ENCODE measurements around the gene PCK1. TPM values are rescaled to one million over a fixed set of nuclear protein-coding genes. Genes with fewer than 3 reads are reported as not detected.

Gene PCK1
- total and polyA plus RNA-seq, 2 of the 13 experiments (the other 11 are each of a cell fraction or from before 2014, with no cell fraction given) = 6.5 to 12.6 TPM

GRCh38 chr20:57562541-57563465, 1.9 kb downstream of the PCK1 start (continued):
- TF ChIP-seq ZNF275 (CRISPR knock-in tag; IDR thresholded peaks at IDR 0.05; ENCODE audit: borderline replicate concordance) = no peak
- TF ChIP-seq MYPOP (CRISPR knock-in tag; IDR thresholded peaks at IDR 0.05) = no peak
- TF ChIP-seq MTF2 (CRISPR knock-in tag; IDR thresholded peaks at IDR 0.05; ENCODE audit: borderline replicate concordance) = no peak
- no peak for TF ChIP-seq ZNF143 (CRISPR knock-in tag; IDR thresholded peaks at IDR 0.05)
- no peak for TF ChIP-seq ZNF230 (CRISPR knock-in tag; IDR thresholded peaks at IDR 0.05)
- no peak for TF ChIP-seq HMGA1 (CRISPR knock-in tag; conservative IDR thresholded peaks at IDR 0.05)
- TF ChIP-seq SETDB1 (CRISPR knock-in tag; IDR thresholded peaks at IDR 0.05; ENCODE audit: borderline replicate concordance) = no peak
- TF ChIP-seq, protein P1, sequence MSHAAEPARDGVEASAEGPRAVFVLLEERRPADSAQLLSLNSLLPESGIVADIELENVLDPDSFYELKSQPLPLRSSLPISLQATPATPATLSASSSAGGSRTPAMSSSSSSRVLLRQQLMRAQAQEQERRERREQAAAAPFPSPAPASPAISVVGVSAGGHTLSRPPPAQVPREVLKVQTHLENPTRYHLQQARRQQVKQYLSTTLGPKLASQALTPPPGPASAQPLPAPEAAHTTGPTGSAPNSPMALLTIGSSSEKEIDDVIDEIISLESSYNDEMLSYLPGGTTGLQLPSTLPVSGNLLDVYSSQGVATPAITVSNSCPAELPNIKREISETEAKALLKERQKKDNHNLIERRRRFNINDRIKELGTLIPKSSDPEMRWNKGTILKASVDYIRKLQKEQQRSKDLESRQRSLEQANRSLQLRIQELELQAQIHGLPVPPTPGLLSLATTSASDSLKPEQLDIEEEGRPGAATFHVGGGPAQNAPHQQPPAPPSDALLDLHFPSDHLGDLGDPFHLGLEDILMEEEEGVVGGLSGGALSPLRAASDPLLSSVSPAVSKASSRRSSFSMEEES (CRISPR knock-in tag; IDR thresholded peaks at IDR 0.05) = no peak
- TF ChIP-seq, protein P2, sequence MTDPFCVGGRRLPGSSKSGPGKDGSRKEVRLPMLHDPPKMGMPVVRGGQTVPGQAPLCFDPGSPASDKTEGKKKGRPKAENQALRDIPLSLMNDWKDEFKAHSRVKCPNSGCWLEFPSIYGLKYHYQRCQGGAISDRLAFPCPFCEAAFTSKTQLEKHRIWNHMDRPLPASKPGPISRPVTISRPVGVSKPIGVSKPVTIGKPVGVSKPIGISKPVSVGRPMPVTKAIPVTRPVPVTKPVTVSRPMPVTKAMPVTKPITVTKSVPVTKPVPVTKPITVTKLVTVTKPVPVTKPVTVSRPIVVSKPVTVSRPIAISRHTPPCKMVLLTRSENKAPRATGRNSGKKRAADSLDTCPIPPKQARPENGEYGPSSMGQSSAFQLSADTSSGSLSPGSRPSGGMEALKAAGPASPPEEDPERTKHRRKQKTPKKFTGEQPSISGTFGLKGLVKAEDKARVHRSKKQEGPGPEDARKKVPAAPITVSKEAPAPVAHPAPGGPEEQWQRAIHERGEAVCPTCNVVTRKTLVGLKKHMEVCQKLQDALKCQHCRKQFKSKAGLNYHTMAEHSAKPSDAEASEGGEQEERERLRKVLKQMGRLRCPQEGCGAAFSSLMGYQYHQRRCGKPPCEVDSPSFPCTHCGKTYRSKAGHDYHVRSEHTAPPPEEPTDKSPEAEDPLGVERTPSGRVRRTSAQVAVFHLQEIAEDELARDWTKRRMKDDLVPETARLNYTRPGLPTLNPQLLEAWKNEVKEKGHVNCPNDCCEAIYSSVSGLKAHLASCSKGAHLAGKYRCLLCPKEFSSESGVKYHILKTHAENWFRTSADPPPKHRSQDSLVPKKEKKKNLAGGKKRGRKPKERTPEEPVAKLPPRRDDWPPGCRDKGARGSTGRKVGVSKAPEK (CRISPR knock-in tag; IDR thresholded peaks at IDR 0.05; ENCODE audit: borderline replicate concordance) = no peak
- no peak for TF ChIP-seq ATM (IDR thresholded peaks at IDR 0.05; ENCODE audit: borderline replicate concordance)
- TF ChIP-seq, protein P3, sequence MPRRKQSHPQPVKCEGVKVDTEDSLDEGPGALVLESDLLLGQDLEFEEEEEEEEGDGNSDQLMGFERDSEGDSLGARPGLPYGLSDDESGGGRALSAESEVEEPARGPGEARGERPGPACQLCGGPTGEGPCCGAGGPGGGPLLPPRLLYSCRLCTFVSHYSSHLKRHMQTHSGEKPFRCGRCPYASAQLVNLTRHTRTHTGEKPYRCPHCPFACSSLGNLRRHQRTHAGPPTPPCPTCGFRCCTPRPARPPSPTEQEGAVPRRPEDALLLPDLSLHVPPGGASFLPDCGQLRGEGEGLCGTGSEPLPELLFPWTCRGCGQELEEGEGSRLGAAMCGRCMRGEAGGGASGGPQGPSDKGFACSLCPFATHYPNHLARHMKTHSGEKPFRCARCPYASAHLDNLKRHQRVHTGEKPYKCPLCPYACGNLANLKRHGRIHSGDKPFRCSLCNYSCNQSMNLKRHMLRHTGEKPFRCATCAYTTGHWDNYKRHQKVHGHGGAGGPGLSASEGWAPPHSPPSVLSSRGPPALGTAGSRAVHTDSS (CRISPR knock-in tag; conservative IDR thresholded peaks at IDR 0.05) = no peak
- 0 out of 2 replicates have a peak, but pooled peaks have one; percentile 60 for TF ChIP-seq TRAFD1 (CRISPR knock-in tag; IDR thresholded peaks at IDR 0.05; ENCODE audit: borderline replicate concordance)
- TF ChIP-seq ZNF484 (CRISPR knock-in tag; IDR thresholded peaks at IDR 0.05; ENCODE audit: borderline replicate concordance, low read depth) = no peak
- TF ChIP-seq SP4 (CRISPR knock-in tag; IDR thresholded peaks at IDR 0.05) = no peak
- no peak for TF ChIP-seq CEBPB (IDR thresholded peaks at IDR 0.05; ENCODE audit: borderline replicate concordance, low read depth, low read length)
- no peak for TF ChIP-seq ZNF740 (CRISPR knock-in tag; IDR thresholded peaks at IDR 0.05)
- TF ChIP-seq EHMT2 (IDR thresholded peaks at IDR 0.05; ENCODE audit: borderline replicate concordance, low read depth, low read length) = no peak
